Cerebellar nuclear complex (tissue), 1 donor: ENCODE results near the gene NFE2L3.
A peak's percentile ranks its signal among the peaks of the same experiment; 100 is the strongest.

Experiments
- DNase-seq, 2 experiments: peaks; one replicate each; lab custom pipeline; 2025; lab: John Stamatoyannopoulos, UW

The NFE2L3 gene

DNA sequence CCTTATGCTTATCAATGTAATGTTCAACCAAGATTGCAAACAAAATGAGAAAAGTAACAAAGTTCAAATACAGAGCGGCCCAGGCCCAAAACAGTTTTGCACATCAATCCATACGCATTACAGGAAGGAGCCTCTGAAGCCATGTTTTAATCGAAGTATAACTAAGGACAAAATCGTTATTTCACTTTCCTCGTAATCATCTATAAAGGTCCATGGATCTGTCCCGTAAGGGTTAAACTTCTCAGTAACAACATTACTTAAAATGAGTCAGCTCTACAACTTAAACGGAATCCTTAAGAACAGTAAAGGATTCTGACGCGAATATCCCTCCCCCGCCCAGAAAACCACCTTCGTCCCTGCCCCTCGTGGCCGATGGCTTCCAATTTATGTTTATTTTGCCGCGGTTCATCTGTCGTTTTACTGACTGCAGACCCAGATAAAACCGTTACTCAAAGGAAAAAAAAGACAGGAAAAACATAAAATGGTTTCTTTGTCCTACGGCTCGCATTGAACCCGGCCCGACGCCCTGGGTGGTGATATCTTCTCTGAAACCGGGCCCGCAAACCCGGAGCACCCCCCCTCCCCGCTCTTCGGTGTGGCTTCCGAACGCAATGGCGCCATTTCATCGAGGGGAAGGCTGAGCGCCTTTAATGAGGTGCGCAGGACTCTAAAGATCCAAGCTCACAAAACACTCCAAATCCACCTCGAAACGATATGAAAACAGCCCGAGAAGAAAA lies 47.5 kb downstream of the NFE2L3 start:
- no peak for DNase-seq

DNA sequence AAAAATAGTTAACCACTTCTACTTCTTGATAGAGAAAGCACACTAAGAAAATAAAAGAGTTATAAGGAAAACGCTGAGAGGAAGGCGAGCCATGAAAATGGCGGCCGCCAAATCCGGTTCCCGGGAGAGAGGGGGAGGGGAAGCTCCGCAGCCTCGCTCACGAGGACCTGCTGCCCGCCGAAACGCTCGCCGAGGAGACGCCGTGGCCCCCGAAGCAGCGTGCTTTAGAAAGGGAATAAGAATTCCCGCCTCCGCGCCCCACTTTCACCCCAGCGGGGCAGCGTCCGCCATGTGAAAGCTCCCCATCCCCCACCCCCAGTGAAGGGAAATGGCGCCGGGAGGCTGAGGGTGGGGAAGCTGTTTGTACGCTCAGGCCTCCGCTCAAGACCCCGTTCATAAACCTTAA lies 48.0 kb downstream of the NFE2L3 start:
- DNase-seq = no peak

DNA sequence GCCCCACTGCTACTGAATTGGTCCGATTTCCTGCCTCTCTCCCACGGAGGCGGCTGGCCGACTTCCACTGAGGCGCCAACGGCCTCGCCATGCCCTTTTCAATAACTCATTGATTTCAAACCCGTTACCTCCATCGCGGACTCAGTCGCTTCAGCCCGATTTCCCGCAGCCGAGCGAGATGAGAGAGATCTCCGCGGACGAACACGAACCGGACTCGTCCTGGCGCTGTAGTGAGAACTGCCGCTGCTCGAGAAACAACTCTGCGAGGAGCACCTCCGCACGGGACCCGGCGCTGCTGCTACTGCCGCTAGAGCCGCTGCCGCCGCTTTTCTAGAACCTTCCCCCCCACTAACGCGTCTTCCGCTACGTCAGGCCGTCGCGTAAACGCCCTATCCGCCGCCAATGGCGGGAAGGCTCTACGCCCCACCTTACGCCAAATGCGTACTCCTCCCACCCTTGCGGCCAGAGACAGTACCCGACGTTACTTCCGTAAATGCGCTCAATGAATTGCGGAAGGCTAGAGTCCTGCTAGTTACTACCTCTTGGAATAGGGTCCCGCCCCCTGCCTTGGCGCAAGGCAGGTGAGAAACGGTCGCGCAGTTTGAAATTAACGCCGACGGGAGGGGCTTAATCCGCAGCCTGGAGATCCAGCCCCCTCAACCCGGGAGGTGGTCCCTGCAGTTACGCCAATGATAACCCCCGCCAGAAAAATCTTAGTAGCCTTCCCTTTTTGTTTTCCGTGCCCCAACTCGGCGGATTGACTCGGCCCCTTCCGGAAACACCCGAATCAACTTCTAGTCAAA lies 48.6 kb downstream of the NFE2L3 start, which contains the start of gene HNRNPA2B1:
Gene HNRNPA2B1, minus strand, starts transcription at position 303 of the 803 bp plus-strand sequence. Its CDS starts 169 bp downstream, at position 134.
- peak; percentile 58 to 87 for DNase-seq

DNA sequence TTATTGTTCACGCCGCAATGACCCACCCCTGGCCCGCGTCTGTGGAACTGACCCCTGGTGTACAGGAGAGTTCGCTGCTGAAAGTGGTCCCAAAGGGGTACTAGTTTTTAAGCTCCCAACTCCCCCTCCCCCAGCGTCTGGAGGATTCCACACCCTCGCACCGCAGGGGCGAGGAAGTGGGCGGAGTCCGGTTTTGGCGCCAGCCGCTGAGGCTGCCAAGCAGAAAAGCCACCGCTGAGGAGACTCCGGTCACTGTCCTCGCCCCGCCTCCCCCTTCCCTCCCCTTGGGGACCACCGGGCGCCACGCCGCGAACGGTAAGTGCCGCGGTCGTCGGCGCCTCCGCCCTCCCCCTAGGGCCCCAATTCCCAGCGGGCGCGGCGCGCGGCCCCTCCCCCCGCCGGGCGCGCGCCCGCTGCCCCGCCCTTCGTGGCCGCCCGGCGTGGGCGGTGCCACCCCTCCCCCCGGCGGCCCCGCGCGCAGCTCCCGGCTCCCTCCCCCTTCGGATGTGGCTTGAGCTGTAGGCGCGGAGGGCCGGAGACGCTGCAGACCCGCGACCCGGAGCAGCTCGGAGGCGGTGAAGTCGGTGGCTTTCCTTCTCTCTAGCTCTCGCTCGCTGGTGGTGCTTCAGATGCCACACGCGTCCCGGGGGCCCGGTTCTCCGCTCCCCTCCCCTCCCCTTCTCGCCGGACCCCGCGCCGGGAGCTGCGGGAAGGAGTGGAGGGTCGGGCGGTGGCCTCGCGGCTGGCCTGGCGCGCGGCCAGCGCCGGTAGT lies 49.4 kb downstream of the NFE2L3 start, which contains the start of gene CBX3:
Gene CBX3, plus strand, starts transcription at position 499 of the 772 bp plus-strand sequence. CDS start 1,254 bp downstream, outside the sequence.
- peak in 1 of 2 experiments; percentile 36 for DNase-seq

DNA sequence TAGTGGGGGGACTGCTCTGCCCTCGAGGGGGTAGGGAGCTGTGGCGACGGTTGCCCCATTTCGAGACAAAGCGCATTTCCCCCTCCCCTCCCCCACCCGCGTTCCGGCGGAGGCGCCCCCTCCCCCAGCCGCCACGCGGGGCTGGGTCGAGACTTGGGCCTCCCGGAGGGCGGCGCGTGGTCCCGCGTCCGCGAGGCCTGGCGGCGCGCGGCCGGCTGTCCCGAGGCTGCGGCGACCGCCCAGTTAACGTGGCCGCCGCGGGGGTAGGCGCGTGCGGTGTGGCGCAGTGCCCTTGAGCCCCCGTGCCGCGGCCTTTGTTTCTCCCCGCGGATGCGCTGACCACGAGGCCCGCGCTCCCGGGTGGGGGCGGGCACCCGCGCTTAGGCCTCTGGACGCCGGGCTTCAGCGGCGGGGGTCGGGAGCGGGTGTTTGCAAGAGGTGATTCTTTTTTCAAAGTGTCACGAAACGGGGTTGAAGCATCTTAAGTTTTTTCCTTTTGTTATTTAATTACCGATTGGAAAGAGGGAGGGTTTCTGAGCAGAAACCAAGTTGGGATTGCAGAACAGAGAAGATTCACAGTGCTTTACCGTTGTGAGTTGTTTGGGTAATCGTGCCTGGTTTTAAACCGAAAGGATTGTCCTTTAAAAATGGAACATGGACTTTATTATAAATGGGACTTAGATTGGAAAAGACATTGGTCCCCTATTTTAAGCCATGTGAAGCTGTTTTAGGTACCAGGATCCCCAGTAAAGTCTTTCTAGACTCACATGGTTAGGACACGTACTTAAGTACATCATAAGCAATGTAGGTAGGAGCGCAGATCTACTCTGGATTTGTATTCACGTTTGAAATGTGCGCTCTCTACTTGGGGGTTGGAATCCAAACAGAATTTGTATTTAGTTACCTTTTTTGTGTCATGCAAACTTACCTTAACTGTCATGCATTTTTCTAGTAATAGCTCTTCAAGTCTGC lies 50.3 kb downstream of the NFE2L3 start:
- no peak for DNase-seq

DNA sequence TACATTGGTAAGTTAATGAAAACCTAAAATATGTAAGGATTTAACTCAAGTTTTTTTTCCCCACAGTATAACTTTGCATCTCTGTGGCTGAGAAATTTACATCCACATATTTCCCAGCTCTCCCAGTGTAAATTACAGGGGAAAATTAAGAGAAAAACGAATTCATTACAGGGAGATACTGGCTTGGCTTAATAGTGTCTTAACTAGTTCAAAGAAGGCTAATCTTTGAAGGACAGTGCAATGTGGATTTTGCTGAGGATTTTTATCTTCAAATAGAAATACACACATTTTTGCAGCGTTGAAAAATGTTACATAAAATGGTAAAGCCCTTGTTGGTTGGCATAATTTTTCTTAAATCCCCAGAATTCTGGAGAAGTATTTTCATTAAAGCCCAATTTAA lies 51.0 kb downstream of the NFE2L3 start:
- no peak for DNase-seq

DNA sequence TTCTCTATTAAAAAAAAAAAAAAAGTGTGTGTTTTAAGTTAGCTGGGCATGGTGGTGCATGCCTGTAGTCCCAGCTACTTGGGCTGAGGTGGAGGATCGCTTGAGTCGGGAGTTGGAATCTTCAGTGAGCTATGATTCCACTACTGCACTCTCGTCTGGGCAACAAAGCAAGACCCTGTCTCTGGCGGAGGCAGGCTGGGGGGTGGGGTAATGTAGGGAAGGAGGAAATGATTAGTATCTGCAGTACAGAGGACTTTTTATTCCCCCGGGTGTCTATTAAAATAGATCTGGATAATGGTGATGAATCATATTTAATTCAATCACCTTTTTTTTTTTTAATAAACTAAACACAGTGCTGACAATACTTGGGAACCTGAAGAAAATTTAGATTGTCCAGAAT lies 56.0 kb downstream of the NFE2L3 start:
- no peak for DNase-seq

DNA sequence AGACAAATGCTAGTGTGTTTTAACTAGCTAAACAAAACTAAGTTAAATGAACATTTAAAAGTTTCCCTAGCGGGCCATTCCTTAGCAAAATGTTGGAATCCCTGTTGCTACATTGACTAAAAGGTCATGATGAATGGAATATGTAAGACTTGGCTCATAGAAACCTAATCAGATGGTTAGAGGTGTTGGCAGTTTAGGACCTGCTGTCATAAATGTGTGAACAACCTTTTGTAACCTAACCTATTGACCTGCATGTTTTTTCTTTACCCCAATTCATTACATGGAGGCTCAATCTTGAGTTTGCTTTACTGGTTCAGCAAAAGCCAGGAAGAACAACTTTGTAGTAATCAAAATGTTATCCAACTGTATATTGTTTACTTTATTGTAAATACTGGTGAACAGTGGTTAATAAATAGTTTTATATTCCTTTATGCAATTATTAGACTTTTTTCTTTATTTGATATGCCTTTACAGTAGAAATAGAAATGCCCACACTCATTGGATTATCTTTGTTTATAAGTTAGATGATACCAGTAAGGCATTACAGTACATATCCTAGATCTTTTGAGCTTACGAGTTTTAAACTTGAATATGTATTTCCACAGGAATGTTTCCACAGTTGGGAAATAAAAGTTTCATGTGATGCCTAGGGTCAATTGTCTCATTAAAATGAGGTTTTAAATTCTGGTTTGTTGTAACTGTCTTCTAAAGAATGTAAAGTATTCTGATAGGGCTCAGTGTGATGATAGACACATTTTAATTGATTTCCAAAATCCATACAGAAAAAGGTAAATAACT lies 61.1 kb downstream of the NFE2L3 start:
- DNase-seq = no peak

DNA sequence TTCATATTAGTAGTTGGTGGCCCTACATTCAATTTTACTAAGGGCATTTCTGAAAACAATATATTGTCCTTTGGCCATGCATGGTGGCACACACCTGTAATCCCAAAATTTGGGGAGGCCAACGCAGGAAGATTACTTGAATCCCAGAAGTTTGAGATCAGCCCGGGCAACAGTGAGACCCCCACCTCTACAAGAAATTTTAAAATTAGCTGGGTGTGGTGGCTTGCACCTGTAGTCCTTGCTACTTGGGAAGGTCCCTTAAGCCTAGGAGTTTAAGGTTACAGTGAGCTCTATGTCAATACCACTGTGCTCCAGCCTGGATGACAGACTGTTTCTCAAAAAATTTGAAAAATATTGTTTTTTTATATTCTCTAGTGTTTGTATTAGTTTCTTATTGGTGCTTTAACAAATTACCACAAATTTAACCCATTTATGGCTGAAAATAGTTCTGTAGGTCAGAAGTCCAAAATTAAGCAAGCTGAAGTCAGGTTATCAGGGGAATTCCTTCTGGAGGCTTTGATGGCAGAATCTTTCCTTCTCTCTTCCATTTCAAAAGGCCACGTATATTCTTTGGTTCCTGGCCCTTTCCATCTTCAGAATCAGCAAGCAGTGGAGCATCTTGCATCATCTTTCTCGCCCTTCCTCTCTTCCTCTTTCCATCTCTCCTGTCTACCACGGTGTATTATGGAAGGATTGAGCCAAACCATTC lies 62.0 kb downstream of the NFE2L3 start:
- no peak for DNase-seq

DNA sequence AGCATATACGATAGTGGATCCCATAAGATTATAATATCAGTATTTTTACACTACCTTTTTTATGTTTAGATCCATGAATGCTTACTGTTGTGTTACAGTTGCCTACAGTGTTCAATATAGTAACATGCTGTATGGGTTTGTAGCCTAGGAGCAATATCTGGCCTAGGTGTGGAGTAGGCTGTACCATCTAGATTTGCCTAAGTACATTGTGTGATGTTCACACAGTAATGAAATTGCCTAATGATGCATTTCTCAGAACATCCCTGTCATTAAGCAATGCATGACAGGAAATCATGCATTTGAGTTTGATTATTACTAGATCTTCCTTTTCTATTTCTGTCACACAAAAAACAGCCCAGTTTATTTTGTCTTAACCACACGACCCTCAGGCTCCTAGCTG lies 64.1 kb downstream of the NFE2L3 start:
- DNase-seq = no peak

DNA sequence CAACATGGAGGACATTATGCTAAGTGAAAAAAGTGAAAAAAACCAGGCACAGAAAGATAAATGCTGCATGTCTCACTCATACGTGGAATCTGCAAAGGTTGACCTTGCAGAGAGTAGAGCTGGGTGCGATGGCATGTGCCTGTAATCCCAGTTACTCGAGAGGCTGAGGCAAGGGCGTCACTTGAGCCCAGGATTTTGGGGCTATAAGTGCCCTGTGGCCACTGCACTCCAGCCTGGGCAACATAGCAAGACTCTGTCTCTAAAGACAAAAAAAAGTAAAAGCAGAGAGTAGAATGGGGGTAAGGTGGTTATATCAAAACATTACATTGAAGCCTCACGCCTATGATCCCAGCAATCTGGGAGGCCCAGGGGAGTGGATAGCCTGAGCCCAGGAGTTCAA lies 72.4 kb downstream of the NFE2L3 start:
- no peak for DNase-seq

DNA sequence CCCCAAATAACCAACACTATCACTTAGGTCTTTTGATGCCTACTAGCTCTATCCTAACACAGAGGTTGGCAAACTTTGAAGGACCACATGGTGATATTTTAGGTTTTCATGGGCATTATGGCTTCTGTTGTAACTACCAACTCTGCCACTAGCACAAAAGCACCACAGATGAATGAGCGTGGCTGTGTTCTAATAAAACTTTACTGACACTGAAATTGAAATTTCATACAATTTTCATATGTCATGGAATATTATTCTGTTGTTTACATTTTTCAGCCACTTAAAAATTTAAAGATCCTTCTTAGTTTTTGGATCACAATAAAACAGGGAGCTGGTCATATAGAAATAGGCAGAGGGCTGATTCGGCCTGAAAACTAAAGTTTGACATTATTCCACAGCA lies 76.0 kb downstream of the NFE2L3 start:
- no peak for DNase-seq

DNA sequence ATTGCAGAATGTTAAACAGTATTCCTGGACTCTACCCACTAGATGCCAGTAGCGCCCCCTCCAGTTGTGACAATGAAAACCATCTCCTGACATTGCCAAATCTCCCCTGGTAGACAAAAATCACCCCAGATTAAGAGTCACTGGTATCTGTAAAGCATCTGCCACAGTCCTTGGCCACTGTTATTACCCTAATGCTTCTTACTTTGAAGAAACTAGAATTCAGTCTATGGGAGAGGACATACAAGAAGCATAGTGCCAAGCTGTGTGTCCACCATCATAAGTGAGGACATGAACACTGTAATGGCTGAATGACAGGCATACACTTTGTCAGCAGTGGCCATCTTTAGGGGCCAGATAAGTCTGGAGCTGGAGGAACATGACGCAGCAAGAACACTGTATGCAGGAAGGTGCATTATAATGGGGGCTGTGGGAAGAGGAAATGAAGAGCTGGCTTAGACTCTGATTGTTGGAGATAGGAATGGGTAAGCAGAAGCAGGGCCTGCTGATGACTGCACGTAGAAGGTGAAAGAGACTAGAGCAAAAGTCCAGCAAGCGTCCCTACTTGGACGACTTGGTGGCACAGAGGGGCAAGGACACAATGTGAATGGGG lies 82.0 kb downstream of the NFE2L3 start:
- no peak for DNase-seq
